ENCODE results near the gene PAQR6. TPM values are rescaled to one million over a fixed set of nuclear protein-coding genes. Genes with fewer than 3 reads are reported as not detected.

The PAQR6 gene
- total and polyA plus RNA-seq, 4 donors, result 0.22 to 0.85 (median 0.49) TPM

GRCh38 chr1:156291226-156292061 is 43.6 kb upstream of the PAQR6 start:
- peaks cover 18 to 54% (median 49%) of the 10 kb centered on the region in 4 donors for H3K4me1 ChIP-seq (ENCODE audit: control insufficient read depth in 4 of 4, insufficient read depth in 4 of 4, low read length in 3 of 4)
- TF ChIP-seq HNF4G (IDR thresholded peaks at IDR 0.05) (peak; percentile 97), FOXA2 (IDR thresholded peaks at IDR 0.05) (no peak), FOXA1 (IDR thresholded peaks at IDR 0.05) (peak; percentile 41), GABPA (IDR thresholded peaks at IDR 0.05 in 1 of 2, conservative IDR thresholded peaks at IDR 0.05 in 1 of 2) (peak in 1 of 2 donors; percentile 47), HNF4A (conservative IDR thresholded peaks at IDR 0.05) (peak; percentile 99), EGR1 (IDR thresholded peaks at IDR 0.05; ENCODE audit: low read depth in 2 of 2) (peak in 1 of 2 donors; percentile 65), TAF1 (conservative IDR thresholded peaks at IDR 0.05) (peak; percentile 84), NR2F2 (IDR thresholded peaks at IDR 0.05) (peak; percentile 51), JUND (IDR thresholded peaks at IDR 0.05) (peak; percentile 81 to 91), CTCF (IDR thresholded peaks at IDR 0.05; ENCODE audit: low read depth, low read length, missing input control) (no peak), RAD21 (IDR thresholded peaks at IDR 0.05) (peak in 1 of 2 donors; percentile 26), REST (IDR thresholded peaks at IDR 0.05) (peak; percentile 67), ZBTB33 (IDR thresholded peaks at IDR 0.05) (peak; percentile 96), MAX (IDR thresholded peaks at IDR 0.05) (peak; percentile 75), ATF3 (IDR thresholded peaks at IDR 0.05) (peak; percentile 30), SP1 (IDR thresholded peaks at IDR 0.05) (peak; percentile 98), YY1 (IDR thresholded peaks at IDR 0.05) (peak; percentile 89), RXRA (IDR thresholded peaks at IDR 0.05) (peak; percentile 85 to 88)
- WGBS, result 11% methylated on average over 37 of the region's 37 CpGs
- peak overlapping the region; percentile 73 to 74 for H3K27ac ChIP-seq (ENCODE audit: low read depth in 1 of 2, low read length in 2 of 2)
- peak overlapping the region; percentile 72 to 74 for H3K9ac ChIP-seq (ENCODE audit: low read depth in 1 of 2, low read length in 2 of 2)
- peaks cover 0 to 7% (median 2%) of the 10 kb centered on the region in 4 donors for H3K36me3 ChIP-seq (ENCODE audit: control insufficient read depth in 4 of 4, insufficient read depth in 3 of 4, low read depth in 1 of 4, low read length in 3 of 4)
- peak; percentile 93 for DNase-seq (ENCODE audit: low spot score)
- H3K4me3 ChIP-seq (ENCODE audit: low read depth in 1 of 3, low read length in 3 of 3), result peak overlapping the region; percentile 52 to 71 (median 67)
- H3K27me3 ChIP-seq (ENCODE audit: control insufficient read depth in 4 of 4, insufficient read depth in 4 of 4, low read length in 3 of 4), result no peaks in the 10 kb centered on the region
- H3K9me3 ChIP-seq (ENCODE audit: control insufficient read depth in 4 of 4, low read length in 3 of 4), result no peaks in the 10 kb centered on the region

All from liver (tissue), 9 donors.